HEK293 (cell line): ENCODE measurements around the gene EXOG.

ENCODE experiments used
- ATF2 ChIP-seq: fragments of 450-650 bp; formaldehyde crosslinking; IDR thresholded peaks from 2 replicates; pipeline ENCODE4 v1.5.1; 2016; ENCODE audit warnings: missing biosample characterization, missing genetic modification characterization, low read depth
- CTCF ChIP-seq: fragments of 450-650 bp; formaldehyde crosslinking; IDR thresholded peaks from 2 replicates; pipeline ENCODE4 v1.5.1; 2016; ENCODE audit warnings: missing biosample characterization, missing genetic modification characterization
- INSM2 ChIP-seq: fragments of 450-650 bp; formaldehyde crosslinking; IDR thresholded peaks from 2 replicates; pipeline ENCODE4 v1.5.1; 2016; ENCODE audit warnings: missing biosample characterization, missing genetic modification characterization
- YY2 ChIP-seq: fragments of 450-650 bp; formaldehyde crosslinking; IDR thresholded peaks from 2 replicates; pipeline ENCODE4 v1.5.1; 2016; ENCODE audit warnings: missing biosample characterization, missing genetic modification characterization
- ZBTB10 ChIP-seq: fragments of 450-650 bp; formaldehyde crosslinking; IDR thresholded peaks from 2 replicates; pipeline ENCODE4 v1.5.1; 2016; ENCODE audit warnings: missing biosample characterization, missing genetic modification characterization
- ZBTB20 ChIP-seq: fragments of 450-650 bp; formaldehyde crosslinking; IDR thresholded peaks from 2 replicates; pipeline ENCODE4 v1.5.1; 2016; ENCODE audit warnings: missing biosample characterization, missing genetic modification characterization
- ZBTB49 ChIP-seq: fragments of 450-650 bp; formaldehyde crosslinking; IDR thresholded peaks from 2 replicates; pipeline ENCODE4 v1.5.1; 2016; ENCODE audit warnings: missing biosample characterization, missing genetic modification characterization, low read depth
- ZFP3 ChIP-seq: fragments of 450-650 bp; formaldehyde crosslinking; IDR thresholded peaks from 2 replicates; pipeline ENCODE4 v1.5.1; 2016; ENCODE audit warnings: low read depth, missing biosample characterization, missing genetic modification characterization
- ZNF10 ChIP-seq: fragments of 450-650 bp; formaldehyde crosslinking; IDR thresholded peaks from 2 replicates; pipeline ENCODE4 v1.5.1; 2017; ENCODE audit warnings: missing biosample characterization, missing genetic modification characterization
- ZNF19 ChIP-seq: fragments of 450-650 bp; formaldehyde crosslinking; IDR thresholded peaks from 2 replicates; pipeline ENCODE4; 2016; ENCODE audit warnings: missing biosample characterization, missing genetic modification characterization, low read depth
- ZNF2 ChIP-seq: fragments of 450-650 bp; formaldehyde crosslinking; IDR thresholded peaks from 2 replicates; pipeline ENCODE4 v1.5.1; 2016; ENCODE audit warnings: missing biosample characterization, missing genetic modification characterization
- ZNF202 ChIP-seq: fragments of 450-650 bp; formaldehyde crosslinking; IDR thresholded peaks from 2 replicates; pipeline ENCODE4 v1.5.1; 2016; ENCODE audit warnings: missing biosample characterization, missing genetic modification characterization, borderline replicate concordance
- ZNF280D ChIP-seq: fragments of 450-650 bp; formaldehyde crosslinking; IDR thresholded peaks from 2 replicates; pipeline ENCODE4 v1.5.1; 2016; ENCODE audit warnings: missing biosample characterization, missing genetic modification characterization
- ZNF350 ChIP-seq: fragments of 450-650 bp; formaldehyde crosslinking; IDR thresholded peaks from 2 replicates; pipeline ENCODE4 v1.5.0; 2017; ENCODE audit warnings: missing biosample characterization, mild to moderate bottlenecking, missing genetic modification characterization
- ZNF521 ChIP-seq: fragments of 450-650 bp; formaldehyde crosslinking; IDR thresholded peaks from 2 replicates; pipeline ENCODE4 v1.5.1; 2017; ENCODE audit warnings: missing biosample characterization, mild to moderate bottlenecking, missing genetic modification characterization
- ZNF544 ChIP-seq: fragments of 450-650 bp; formaldehyde crosslinking; IDR thresholded peaks from 2 replicates; pipeline ENCODE4 v1.5.0; 2017; ENCODE audit warnings: missing biosample characterization, missing genetic modification characterization
- ZNF548 ChIP-seq: fragments of 450-650 bp; formaldehyde crosslinking; IDR thresholded peaks from 2 replicates; pipeline ENCODE4 v1.5.1; 2016; ENCODE audit warnings: missing biosample characterization, missing genetic modification characterization
- ZNF560 ChIP-seq: fragments of 450-650 bp; formaldehyde crosslinking; IDR thresholded peaks from 2 replicates; pipeline ENCODE4 v1.5.1; 2017; ENCODE audit warnings: missing biosample characterization, missing genetic modification characterization, borderline replicate concordance
- ZNF561 ChIP-seq: fragments of 450-650 bp; IDR thresholded peaks from 2 replicates; pipeline ENCODE4 v1.5.1; 2018; ENCODE audit warnings: missing biosample characterization, missing genetic modification characterization, borderline replicate concordance
- ZNF585B ChIP-seq: fragments of 450-650 bp; formaldehyde crosslinking; IDR thresholded peaks from 2 replicates; pipeline ENCODE4 v1.5.1; 2016; ENCODE audit warnings: missing biosample characterization, missing genetic modification characterization
- ZNF596 ChIP-seq: fragments of 450-650 bp; IDR thresholded peaks from 2 replicates; pipeline ENCODE4 v1.5.0; 2018; ENCODE audit warnings: missing biosample characterization, mild to moderate bottlenecking, missing genetic modification characterization, moderate library complexity
- ZNF639 ChIP-seq: fragments of 450-650 bp; formaldehyde crosslinking; IDR thresholded peaks from 2 replicates; pipeline ENCODE4 v1.5.1; 2016; ENCODE audit warnings: missing biosample characterization, missing genetic modification characterization
- ZNF654 ChIP-seq: fragments of 450-650 bp; formaldehyde crosslinking; IDR thresholded peaks from 2 replicates; pipeline ENCODE4 v1.5.1; 2016; ENCODE audit warnings: low read depth, missing biosample characterization, missing genetic modification characterization
- ZNF747 ChIP-seq: fragments of 450-650 bp; formaldehyde crosslinking; IDR thresholded peaks from 2 replicates; pipeline ENCODE4 v1.5.1; 2016; ENCODE audit warnings: missing biosample characterization, missing genetic modification characterization
- ZNF777 ChIP-seq: fragments of 450-650 bp; formaldehyde crosslinking; IDR thresholded peaks from 2 replicates; pipeline ENCODE4 v1.5.1; 2017; ENCODE audit warnings: missing biosample characterization, missing genetic modification characterization, borderline replicate concordance

EXOG gene

GRCh38 chr3:38454884-38455638 lies 41.1 kb upstream of the EXOG start (continued):
- TF ChIP-seq INSM2 (no peak), CTCF (tag by site-specific recombination) (no peak), ZBTB20 (tag by site-specific recombination) (peak; percentile 68), ATF2 (no peak), ZNF280D (no peak), ZNF2 (tag by site-specific recombination) (no peak), ZNF560 (tag by site-specific recombination) (no peak), ZNF521 (tag by site-specific recombination) (no peak), ZNF561 (tag by site-specific recombination) (no peak), ZNF544 (tag by site-specific recombination) (no peak), ZNF350 (tag by site-specific recombination) (no peak), ZNF596 (no peak), ZBTB49 (tag by site-specific recombination) (no peak), ZNF747 (tag by site-specific recombination) (no peak), ZNF548 (no peak), ZNF654 (tag by site-specific recombination) (no peak), ZNF777 (tag by site-specific recombination) (no peak), ZNF585B (tag by site-specific recombination) (no peak), YY2 (tag by site-specific recombination) (no peak), ZNF19 (tag by site-specific recombination) (no peak), ZFP3 (tag by site-specific recombination) (no peak), ZNF639 (tag by site-specific recombination) (no peak), ZNF10 (tag by site-specific recombination) (no peak), ZNF202 (no peak), ZBTB10 (tag by site-specific recombination) (no peak)
